ENCODE results near the gene ALOX15.

- no peak for TF ChIP-seq EP300 (IDR thresholded peaks at IDR 0.05)
- TF ChIP-seq CTCF (IDR thresholded peaks at IDR 0.05): no peak
- TF ChIP-seq POLR2A (IDR thresholded peaks at IDR 0.05): no peak
Measured at GRCh38 chr17:4617590-4618351, 23.7 kb downstream of the ALOX15 start.

Measured in ovary (tissue), 3 donors.